HCT116 (cell line): Measurements from ENCODE around the gene BTBD10.

ENCODE experiments used
- CTCF ChIP-seq, 3 experiments: fragments of 200-600 bp in 1 of 3; sonication (generic) in 1 of 3; IDR thresholded peaks in 2 of 3; conservative IDR thresholded peaks in 1 of 3; 2 replicates each; pipeline ENCODE4 v1.5.1; 2012 to 2017; ENCODE audit warnings: low read depth in 2 of 3, low read length in 2 of 3, antibody characterized with exemption in 1 of 3, borderline replicate concordance in 1 of 3, control low read depth in 1 of 3, mild to moderate bottlenecking in 1 of 3, mixed read lengths in 1 of 3, mixed run types in 1 of 3, moderate library complexity in 1 of 3; ENCODE audit not compliant: insufficient read depth in 1 of 3
- EZH2 ChIP-seq: fragments of 200-600 bp; sonication (generic); IDR thresholded peaks from 2 replicates; pipeline ENCODE4 v1.6.1; 2017; ENCODE audit warnings: antibody characterized with exemption, mixed run types
- POLR2A ChIP-seq: IDR thresholded peaks from 2 replicates; pipeline ENCODE4 v1.7.0; 2011; ENCODE audit warnings: borderline replicate concordance; ENCODE audit not compliant: insufficient read depth, insufficient read length; ENCODE audit errors: extremely low read depth
- ZFX ChIP-seq: fragments of 450-650 bp; IDR thresholded peaks from 2 replicates; pipeline ENCODE4 v1.6.1; 2017

- no peak for TF ChIP-seq ZFX
- no peak for TF ChIP-seq POLR2A
- peak; percentile 19 to 64 (median 52); a peak in 5 of 6 replicates for TF ChIP-seq CTCF (IDR thresholded peaks at IDR 0.05 in 2 of 3, conservative IDR thresholded peaks at IDR 0.05 in 1 of 3; ENCODE audit: borderline replicate concordance in 1 of 3, insufficient read depth in 1 of 3, low read depth in 2 of 3, low read length in 2 of 3)
- no peak for TF ChIP-seq EZH2
Measured at GRCh38 chr11:13487661-13488030, 24.6 kb upstream of the BTBD10 start.
